ENCODE measurements around the gene COA8.

The COA8 gene

GRCh38 chr14:103518422-103519042, 44.2 kb upstream of the COA8 start:
- H3K56ac ChIP-seq (ENCODE audit: low read length), result peak overlapping the region; percentile 27
- H3K36me3 ChIP-seq (ENCODE audit: control insufficient read depth, insufficient read depth, low read length), result no peaks in the 10 kb centered on the region
- no peaks in the 10 kb centered on the region for H3K4me1 ChIP-seq (ENCODE audit: control insufficient read depth, low read depth, low read length)
- H2BK5ac ChIP-seq (ENCODE audit: low read length), result no peak overlapping the region
- DNase-seq, result peak; percentile 62
- no peak overlapping the region for H4K8ac ChIP-seq (ENCODE audit: low read depth, low read length)
- no peak overlapping the region for H3K4ac ChIP-seq (ENCODE audit: low read depth, low read length)
- H3K18ac ChIP-seq (ENCODE audit: low read length), result no peak overlapping the region
- no peak overlapping the region for H3K4me2 ChIP-seq (ENCODE audit: low read length)
- H2BK15ac ChIP-seq (replicated peaks; ENCODE audit: low read depth), result no peak overlapping the region
- no CpG with 5 or more reads among the region's 9 CpGs for WGBS (ENCODE audit: extremely low coverage, insufficient coverage, low lambda C conversion rate)
- no peak overlapping the region for H2AK5ac ChIP-seq (ENCODE audit: low read length)
- no peak overlapping the region for H3K23ac ChIP-seq (ENCODE audit: low read length)
- peaks cover 1% of the 10 kb centered on the region for H3K27me3 ChIP-seq (ENCODE audit: insufficient read depth, low read length, poor library complexity)
- H4K5ac ChIP-seq (ENCODE audit: low read length), result no peak overlapping the region
- no peak overlapping the region for H3K9ac ChIP-seq (ENCODE audit: low read length)
- no peaks in the 10 kb centered on the region for H3K79me1 ChIP-seq (ENCODE audit: low read length)
- H2BK120ac ChIP-seq (ENCODE audit: low read depth, low read length), result no peak overlapping the region
- no peak overlapping the region for H3K27ac ChIP-seq (ENCODE audit: low read depth, low read length)
- no peaks in the 10 kb centered on the region for H3K79me2 ChIP-seq (ENCODE audit: control insufficient read depth, insufficient read depth, low read length)
- H3K4me3 ChIP-seq (ENCODE audit: low read length), result no peak overlapping the region

- no CpG with 5 or more reads among the region's 13 CpGs for WGBS (ENCODE audit: extremely low coverage, insufficient coverage, low lambda C conversion rate)
- no peaks in the 10 kb centered on the region for H3K36me3 ChIP-seq (ENCODE audit: control insufficient read depth, insufficient read depth, low read length)
- no peak overlapping the region for H4K8ac ChIP-seq (ENCODE audit: low read depth, low read length)
- H2BK5ac ChIP-seq (ENCODE audit: low read length), result no peak overlapping the region
- no peaks in the 10 kb centered on the region for H3K79me2 ChIP-seq (ENCODE audit: control insufficient read depth, insufficient read depth, low read length)
- H3K27me3 ChIP-seq (ENCODE audit: insufficient read depth, low read length, poor library complexity), result peaks cover 5% of the 10 kb centered on the region
- no peak overlapping the region for H3K4me2 ChIP-seq (ENCODE audit: low read length)
- H3K4ac ChIP-seq (ENCODE audit: low read depth, low read length), result no peak overlapping the region
- H2BK120ac ChIP-seq (ENCODE audit: low read depth, low read length), result no peak overlapping the region
- no peak overlapping the region for H3K18ac ChIP-seq (ENCODE audit: low read length)
- peak; percentile 50 for DNase-seq
- H2BK15ac ChIP-seq (replicated peaks; ENCODE audit: low read depth), result no peak overlapping the region
- H3K9ac ChIP-seq (ENCODE audit: low read length), result no peak overlapping the region
- no peak overlapping the region for H3K56ac ChIP-seq (ENCODE audit: low read length)
- H3K79me1 ChIP-seq (ENCODE audit: low read length), result no peaks in the 10 kb centered on the region
- no peak overlapping the region for H3K23ac ChIP-seq (ENCODE audit: low read length)
- H2AK5ac ChIP-seq (ENCODE audit: low read length), result no peak overlapping the region
- no peak overlapping the region for H4K5ac ChIP-seq (ENCODE audit: low read length)
- H3K4me1 ChIP-seq (ENCODE audit: control insufficient read depth, low read depth, low read length), result no peaks in the 10 kb centered on the region
- no peak overlapping the region for H3K27ac ChIP-seq (ENCODE audit: low read depth, low read length)
- H3K4me3 ChIP-seq (ENCODE audit: low read length), result no peak overlapping the region
Observed at GRCh38 chr14:103519043-103519836, 43.5 kb upstream of the COA8 start.

- Histone ChIP-seq H3K36me3 (ENCODE audit: control insufficient read depth, insufficient read depth, low read length) (no peaks in the 10 kb centered on the region), H2AK5ac (ENCODE audit: low read length) (no peak overlapping the region), H3K56ac (ENCODE audit: low read length) (no peak overlapping the region), H3K23ac (ENCODE audit: low read length) (no peak overlapping the region), H2BK5ac (ENCODE audit: low read length) (no peak overlapping the region), H3K4ac (ENCODE audit: low read depth, low read length) (no peak overlapping the region), H4K8ac (ENCODE audit: low read depth, low read length) (no peak overlapping the region), H3K9ac (ENCODE audit: low read length) (no peak overlapping the region), H4K5ac (ENCODE audit: low read length) (no peak overlapping the region), H3K18ac (ENCODE audit: low read length) (no peak overlapping the region), H3K4me2 (ENCODE audit: low read length) (no peak overlapping the region), H2BK120ac (ENCODE audit: low read depth, low read length) (no peak overlapping the region), H3K4me3 (ENCODE audit: low read length) (no peak overlapping the region), H3K79me2 (ENCODE audit: control insufficient read depth, insufficient read depth, low read length) (no peaks in the 10 kb centered on the region), H2BK15ac (replicated peaks; ENCODE audit: low read depth) (no peak overlapping the region), H3K27me3 (ENCODE audit: insufficient read depth, low read length, poor library complexity) (peaks cover 5% of the 10 kb centered on the region), H3K4me1 (ENCODE audit: control insufficient read depth, low read depth, low read length) (no peaks in the 10 kb centered on the region), H3K79me1 (ENCODE audit: low read length) (no peaks in the 10 kb centered on the region), H3K27ac (ENCODE audit: low read depth, low read length) (no peak overlapping the region)
- no CpG with 5 or more reads among the region's 22 CpGs for WGBS (ENCODE audit: extremely low coverage, insufficient coverage, low lambda C conversion rate)
- DNase-seq, result no peak
Observed at GRCh38 chr14:103519837-103520212, 42.9 kb upstream of the COA8 start.

GRCh38 chr14:103520269-103520656, 42.5 kb upstream of the COA8 start:
- Histone ChIP-seq H3K27me3 (ENCODE audit: insufficient read depth, low read length, poor library complexity) (peaks cover 5% of the 10 kb centered on the region), H3K18ac (ENCODE audit: low read length) (no peak overlapping the region), H3K23ac (ENCODE audit: low read length) (no peak overlapping the region), H3K79me2 (ENCODE audit: control insufficient read depth, insufficient read depth, low read length) (no peaks in the 10 kb centered on the region), H2BK5ac (ENCODE audit: low read length) (no peak overlapping the region), H2BK15ac (replicated peaks; ENCODE audit: low read depth) (no peak overlapping the region), H3K79me1 (ENCODE audit: low read length) (no peaks in the 10 kb centered on the region), H3K4me2 (ENCODE audit: low read length) (no peak overlapping the region), H2BK120ac (ENCODE audit: low read depth, low read length) (no peak overlapping the region), H3K56ac (ENCODE audit: low read length) (no peak overlapping the region), H3K36me3 (ENCODE audit: control insufficient read depth, insufficient read depth, low read length) (no peaks in the 10 kb centered on the region), H3K27ac (ENCODE audit: low read depth, low read length) (no peak overlapping the region), H4K8ac (ENCODE audit: low read depth, low read length) (no peak overlapping the region), H3K9ac (ENCODE audit: low read length) (no peak overlapping the region), H2AK5ac (ENCODE audit: low read length) (no peak overlapping the region), H3K4me1 (ENCODE audit: control insufficient read depth, low read depth, low read length) (no peaks in the 10 kb centered on the region), H4K5ac (ENCODE audit: low read length) (no peak overlapping the region), H3K4ac (ENCODE audit: low read depth, low read length) (no peak overlapping the region), H3K4me3 (ENCODE audit: low read length) (no peak overlapping the region)
- no peak for DNase-seq
- no CpG with 5 or more reads among the region's 10 CpGs for WGBS (ENCODE audit: extremely low coverage, insufficient coverage, low lambda C conversion rate)

GRCh38 chr14:103520657-103521437, 41.9 kb upstream of the COA8 start:
- no peak overlapping the region for H2AK5ac ChIP-seq (ENCODE audit: low read length)
- no peaks in the 10 kb centered on the region for H3K4me1 ChIP-seq (ENCODE audit: control insufficient read depth, low read depth, low read length)
- H3K79me2 ChIP-seq (ENCODE audit: control insufficient read depth, insufficient read depth, low read length), result no peaks in the 10 kb centered on the region

More at GRCh38 chr14:103520657-103521437, 41.9 kb upstream of the COA8 start:
- Histone ChIP-seq H3K56ac (ENCODE audit: low read length) (peak overlapping the region; percentile 86), H3K23ac (ENCODE audit: low read length) (no peak overlapping the region), H2BK5ac (ENCODE audit: low read length) (no peak overlapping the region), H3K27me3 (ENCODE audit: insufficient read depth, low read length, poor library complexity) (peaks cover 5% of the 10 kb centered on the region), H4K5ac (ENCODE audit: low read length) (no peak overlapping the region), H3K9ac (ENCODE audit: low read length) (peak overlapping the region; percentile 64), H3K4ac (ENCODE audit: low read depth, low read length) (no peak overlapping the region), H2BK120ac (ENCODE audit: low read depth, low read length) (no peak overlapping the region), H2BK15ac (replicated peaks; ENCODE audit: low read depth) (no peak overlapping the region), H3K36me3 (ENCODE audit: control insufficient read depth, insufficient read depth, low read length) (no peaks in the 10 kb centered on the region), H3K4me3 (ENCODE audit: low read length) (peak overlapping the region; percentile 25), H3K27ac (ENCODE audit: low read depth, low read length) (no peak overlapping the region), H4K8ac (ENCODE audit: low read depth, low read length) (no peak overlapping the region), H3K79me1 (ENCODE audit: low read length) (no peaks in the 10 kb centered on the region), H3K4me2 (ENCODE audit: low read length) (peak overlapping the region; percentile 51), H3K18ac (ENCODE audit: low read length) (peak overlapping the region; percentile 31)
- DNase-seq, result peak; percentile 92
- WGBS (ENCODE audit: extremely low coverage, insufficient coverage, low lambda C conversion rate), result no CpG with 5 or more reads among the region's 66 CpGs
